CD8-positive, alpha-beta memory T cell (primary cell): ENCODE data around the gene ATP6V1F. TPM values are rescaled to one million over a fixed set of nuclear protein-coding genes. Genes with fewer than 3 reads are reported as not detected.

Experiments
- CTCF ChIA-PET: fragments of 350-600 bp; sonication (Branson Sonifier 250); formaldehyde crosslinking; loops from one replicate; lab custom pipeline; 2021; ENCODE audit warnings: antibody characterized with exemption; lab: Charles Lee
- POLR2A ChIA-PET: fragments of 350-600 bp; sonication (Branson Sonifier 250); formaldehyde crosslinking; loops from one replicate; lab custom pipeline; 2021; ENCODE audit warnings: antibody characterized with exemption; lab: Charles Lee
- DNase-seq, 5 donors: peaks; one replicate each; pipeline versions ENCODE4 v3.0.0 to v3.0.0-alpha.2; 2020 to 2022; ENCODE audit warnings: mixed read lengths in 1 of 5
- H3K27ac ChIP-seq: one replicate; pipeline ENCODE4 v1.7.0; 2013; ENCODE audit warnings: low read depth, mild to moderate bottlenecking, low read length, moderate library complexity
- H3K27me3 ChIP-seq: 2 replicates; pipeline ENCODE4 v1.7.0; 2013; ENCODE audit warnings: low read length, mild to moderate bottlenecking; ENCODE audit not compliant: insufficient read depth, poor library complexity, severe bottlenecking
- H3K36me3 ChIP-seq: 2 replicates; pipeline ENCODE4 v1.7.0; 2013; ENCODE audit warnings: mild to moderate bottlenecking, low read length, moderate library complexity; ENCODE audit not compliant: insufficient read depth
- H3K4me1 ChIP-seq: 2 replicates; pipeline ENCODE4 v1.7.0; 2013; ENCODE audit warnings: mild to moderate bottlenecking, low read length, moderate library complexity; ENCODE audit not compliant: insufficient read depth
- H3K4me3 ChIP-seq: 2 replicates; pipeline ENCODE4 v1.7.0; 2013; ENCODE audit warnings: mild to moderate bottlenecking, low read length
- H3K9me3 ChIP-seq: 2 replicates; pipeline ENCODE4 v1.7.0; 2013; ENCODE audit warnings: mild to moderate bottlenecking, low read length
- H3K27ac Mint-ChIP-seq, 8 donors: one replicate each; pipeline ENCODE4 v1.8.0; 2020 to 2021; ENCODE audit warnings: mixed read lengths in 8 of 8, mild to moderate bottlenecking in 6 of 8, inconsistent platforms in 3 of 8, moderate library complexity in 3 of 8
- H3K27me3 Mint-ChIP-seq, 2 donors: one replicate each; pipeline ENCODE4 v1.8.0; 2020 to 2021; ENCODE audit warnings: mixed read lengths in 2 of 2, mild to moderate bottlenecking in 1 of 2, moderate library complexity in 1 of 2
- H3K36me3 Mint-ChIP-seq, 3 donors: one replicate each; pipeline ENCODE4 v1.8.0; 2020 to 2021; ENCODE audit warnings: mixed read lengths in 3 of 3, inconsistent platforms in 1 of 3, mild to moderate bottlenecking in 1 of 3
- H3K4me1 Mint-ChIP-seq, 3 donors: one replicate each; pipeline ENCODE4 v1.8.0; 2020 to 2021; ENCODE audit warnings: mixed read lengths in 3 of 3, inconsistent platforms in 1 of 3, mild to moderate bottlenecking in 1 of 3
- H3K4me3 Mint-ChIP-seq, 7 donors: one replicate each; pipeline ENCODE4 v1.8.0; 2020 to 2021; ENCODE audit warnings: mixed read lengths in 7 of 7, mild to moderate bottlenecking in 6 of 7, moderate library complexity in 4 of 7, inconsistent platforms in 2 of 7
- H3K9me3 Mint-ChIP-seq, 5 donors: one replicate each; pipeline ENCODE4 v1.8.0; 2020 to 2022; ENCODE audit warnings: mixed read lengths in 5 of 5, mild to moderate bottlenecking in 3 of 5, moderate library complexity in 2 of 5, inconsistent platforms in 1 of 5
- polyA plus RNA-seq: library from polyadenylated mRNA; unstranded; fragments of 300-500 nt; fragmentation: Illumina TruSeq; gene quantifications from one replicate; pipeline ENCODE4 v1.2.3, GENCODE V29; 2021
- total RNA-seq, 2 experiments: library from RNA; stranded (reverse); gene quantifications; one replicate each; pipeline ENCODE4 v1.2.3, GENCODE V29; 2021

The ATP6V1F gene
- total and polyA plus RNA-seq, 3 experiments from 2014 or later = 145 to 295 (median 147) TPM

DNA sequence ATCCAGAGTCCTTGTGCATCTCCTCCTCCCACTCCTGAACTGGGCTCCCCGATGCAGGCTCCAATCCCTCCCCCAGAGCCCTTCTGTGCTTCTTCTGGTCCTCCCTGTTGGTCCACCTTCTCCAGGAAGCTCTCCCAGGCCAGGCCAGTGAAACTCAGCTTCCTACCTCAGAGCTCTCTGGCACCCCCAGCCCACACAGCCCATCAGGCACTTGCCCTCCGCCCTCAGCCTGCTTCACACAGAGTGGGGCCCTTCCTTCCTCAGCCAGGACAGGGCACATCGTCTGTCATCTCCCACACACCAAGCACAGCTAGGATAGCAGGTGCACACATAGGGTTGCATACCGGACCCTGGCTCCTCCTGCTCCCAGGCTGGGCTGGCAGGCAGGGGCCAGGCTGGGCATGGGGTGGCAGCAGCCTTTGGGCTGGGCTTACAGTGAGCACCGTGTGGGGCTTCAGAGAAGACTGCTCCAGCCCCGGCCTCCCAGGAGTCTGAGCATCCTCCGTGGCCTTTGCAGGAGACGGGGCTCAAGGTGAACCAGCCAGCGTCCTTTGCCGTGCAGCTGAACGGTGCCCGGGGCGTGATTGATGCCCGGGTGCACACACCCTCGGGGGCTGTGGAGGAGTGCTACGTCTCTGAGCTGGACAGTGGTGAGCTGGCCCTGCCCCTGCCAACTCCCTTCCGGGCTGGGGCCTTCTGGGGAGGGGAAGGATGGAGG, 6.5 kb upstream of the ATP6V1F start:
- no peak for DNase-seq
- Histone ChIP-seq H3K36me3 (no peaks in the 10 kb centered on the region), H3K4me3 (no peak overlapping the region), H3K27me3 (no peaks in the 10 kb centered on the region), H3K9me3 (no peaks in the 10 kb centered on the region), H3K4me1 (no peaks in the 10 kb centered on the region), H3K27ac (no peak overlapping the region)
- ChIA-PET POLR2A (no interaction called here), CTCF (no interaction called here)
- H3K27me3 Mint-ChIP-seq = peaks cover 0 to 2% of the 10 kb centered on the region in 2 donors
- no peaks in the 10 kb centered on the region for H3K36me3 Mint-ChIP-seq
- no peaks in the 10 kb centered on the region for H3K4me1 Mint-ChIP-seq
- no peak overlapping the region for H3K4me3 Mint-ChIP-seq
- H3K27ac Mint-ChIP-seq = no peak overlapping the region
- H3K9me3 Mint-ChIP-seq = no peaks in the 10 kb centered on the region

GRCh38 chr7:128858380-128859231, 4.0 kb upstream of the ATP6V1F start:
- POLR2A ChIA-PET = no interaction called here
- Histone ChIP-seq H3K36me3 (no peaks in the 10 kb centered on the region), H3K4me1 (peaks cover 5% of the 10 kb centered on the region), H3K27me3 (no peaks in the 10 kb centered on the region), H3K4me3 (no peak overlapping the region), H3K27ac (no peak overlapping the region), H3K9me3 (no peaks in the 10 kb centered on the region)
- no peak for DNase-seq
- Mint-ChIP-seq H3K27me3 (peaks cover 0 to 7% of the 10 kb centered on the region in 2 donors), H3K4me1 (peaks cover 11 to 15% (median 13%) of the 10 kb centered on the region in 3 donors), H3K36me3 (peaks cover 0 to 7% (median 0%) of the 10 kb centered on the region in 3 donors), H3K9me3 (peaks cover 0 to 2% (median 0%) of the 10 kb centered on the region in 5 donors), H3K27ac (no peak overlapping the region), H3K4me3 (no peak overlapping the region)
- CTCF ChIA-PET = no interaction called here

DNA sequence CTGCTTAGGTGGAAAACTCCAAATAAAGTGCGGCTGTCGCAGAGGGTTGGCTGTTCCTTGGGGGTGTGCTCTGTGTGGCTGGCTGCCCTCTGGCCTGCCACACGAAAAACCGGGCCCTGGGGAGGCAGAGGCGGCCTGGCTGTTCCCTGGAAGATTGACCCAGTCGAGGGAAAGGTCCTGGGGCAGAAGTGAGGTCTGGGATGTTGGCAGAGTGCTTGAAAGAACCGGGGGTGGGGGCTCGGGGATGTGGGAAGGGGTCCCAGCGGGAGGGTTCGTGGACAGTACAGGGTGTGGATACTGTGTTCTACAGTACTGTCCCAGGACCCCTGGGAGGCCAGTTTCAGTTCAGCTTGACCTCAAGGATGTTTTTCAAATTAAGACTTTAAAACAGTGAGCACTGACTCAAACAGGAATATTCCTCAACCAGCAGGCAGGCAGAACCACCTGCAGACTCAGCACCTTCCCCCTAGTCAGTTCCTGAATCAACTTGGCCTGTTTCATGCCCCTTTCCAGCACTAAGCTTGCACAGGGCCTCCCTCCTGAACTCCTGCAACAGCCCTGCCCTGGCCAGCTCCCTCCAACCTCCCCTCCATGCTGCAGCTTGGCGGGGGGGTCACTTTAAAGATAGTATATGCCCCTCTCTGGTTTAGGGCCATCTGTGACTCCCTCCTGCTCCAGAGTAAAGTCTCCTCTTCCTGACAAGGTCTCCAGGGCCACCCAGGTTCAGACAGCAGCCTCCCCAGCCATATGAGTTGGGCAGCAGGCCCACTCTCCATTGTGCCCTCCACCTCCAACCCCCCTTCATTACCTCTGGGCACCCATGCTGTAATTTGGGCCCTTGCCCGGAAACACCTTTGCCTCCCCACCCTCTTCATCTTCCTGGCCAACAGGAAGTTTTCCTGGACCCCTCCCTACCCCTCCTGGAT, 3.2 kb upstream of the ATP6V1F start:
- Histone ChIP-seq H3K9me3 (no peaks in the 10 kb centered on the region), H3K4me1 (peaks cover 14% of the 10 kb centered on the region), H3K27me3 (no peaks in the 10 kb centered on the region), H3K36me3 (no peaks in the 10 kb centered on the region), H3K4me3 (no peak overlapping the region), H3K27ac (peak overlapping the region; percentile 55)
- ChIA-PET POLR2A (no interaction called here), CTCF (interaction anchor here (0.9 to 5.6 kb wide), 2 partner anchors 13 to 25 kb away, joined by 3 to 47 read pairs; no protein-coding TSS in a partner anchor)
- H3K27ac Mint-ChIP-seq = no peak overlapping the region
- H3K27me3 Mint-ChIP-seq = peaks cover 0 to 7% of the 10 kb centered on the region in 2 donors
- H3K4me1 Mint-ChIP-seq = peaks cover 15 to 20% (median 18%) of the 10 kb centered on the region in 3 donors
- DNase-seq = no peak
- H3K4me3 Mint-ChIP-seq = no peak overlapping the region
- H3K9me3 Mint-ChIP-seq = peaks cover 0 to 2% (median 0%) of the 10 kb centered on the region in 5 donors
- peaks cover 0 to 7% (median 0%) of the 10 kb centered on the region in 3 donors for H3K36me3 Mint-ChIP-seq

DNA sequence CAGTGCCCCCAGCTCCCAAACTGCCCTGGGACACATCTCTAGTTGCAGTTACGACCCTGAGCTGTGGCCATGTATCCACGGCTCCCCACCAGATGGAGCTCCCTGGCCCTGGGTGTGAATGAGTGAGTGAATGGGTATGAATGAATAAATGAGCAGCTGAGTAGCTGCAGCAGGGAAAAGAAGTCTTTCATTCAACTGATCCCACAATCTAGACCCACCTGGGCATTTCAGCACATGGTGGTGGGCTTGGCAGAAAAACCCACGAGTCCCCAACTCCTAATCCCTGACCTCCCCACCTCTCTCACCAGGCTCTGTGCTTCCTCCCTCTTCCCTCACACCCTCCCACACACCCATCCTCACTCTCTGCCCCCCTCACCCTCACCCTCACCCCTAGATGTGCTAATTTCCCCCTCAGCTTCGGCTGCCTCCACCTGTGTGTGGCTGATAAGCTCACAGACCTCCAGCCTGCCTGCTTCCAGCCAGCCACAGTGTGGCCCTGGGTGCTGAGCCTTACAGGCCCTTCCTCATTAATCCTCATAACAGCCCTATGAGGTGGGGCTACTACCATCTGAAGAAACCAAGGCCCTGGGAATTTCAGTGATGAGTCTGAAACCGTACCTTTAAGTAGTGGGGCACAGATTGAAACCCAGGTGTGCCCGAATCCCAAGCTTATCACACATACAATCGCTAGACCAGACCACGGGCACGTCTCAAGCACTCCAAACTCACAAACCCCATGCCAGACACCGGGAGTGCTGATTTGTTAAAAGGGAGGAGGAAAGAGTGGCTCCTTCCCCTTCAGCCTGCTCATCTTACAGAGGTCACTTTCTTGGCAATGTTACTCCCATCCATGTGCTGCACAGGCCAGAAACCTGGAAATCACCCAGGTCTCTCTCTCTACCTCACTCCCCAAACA, 2.2 kb upstream of the ATP6V1F start:
- Histone ChIP-seq H3K27ac (peak overlapping the region; percentile 55), H3K27me3 (no peaks in the 10 kb centered on the region), H3K4me1 (peaks cover 14% of the 10 kb centered on the region), H3K4me3 (no peak overlapping the region), H3K36me3 (peaks cover 6% of the 10 kb centered on the region), H3K9me3 (no peaks in the 10 kb centered on the region)
- H3K9me3 Mint-ChIP-seq = peaks cover 0 to 2% (median 0%) of the 10 kb centered on the region in 5 donors
- peak overlapping the region in 2 of 7 donors; percentile 10 to 41 for H3K4me3 Mint-ChIP-seq
- ChIA-PET POLR2A (interaction anchor here (0.8 kb wide), 1 partner anchor 69 kb away, joined by 3 read pairs; no protein-coding TSS in a partner anchor), CTCF (interaction anchor here (0.9 to 5.6 kb wide), 2 partner anchors 12 to 24 kb away, joined by 3 to 47 read pairs; no protein-coding TSS in a partner anchor)
- peaks cover 0 to 14% (median 0%) of the 10 kb centered on the region in 3 donors for H3K36me3 Mint-ChIP-seq
- DNase-seq = no peak
- peaks cover 23 to 29% (median 27%) of the 10 kb centered on the region in 3 donors for H3K4me1 Mint-ChIP-seq
- H3K27me3 Mint-ChIP-seq = peaks cover 0 to 7% of the 10 kb centered on the region in 2 donors
- H3K27ac Mint-ChIP-seq = peak overlapping the region in 1 of 8 donors; percentile 82

DNA sequence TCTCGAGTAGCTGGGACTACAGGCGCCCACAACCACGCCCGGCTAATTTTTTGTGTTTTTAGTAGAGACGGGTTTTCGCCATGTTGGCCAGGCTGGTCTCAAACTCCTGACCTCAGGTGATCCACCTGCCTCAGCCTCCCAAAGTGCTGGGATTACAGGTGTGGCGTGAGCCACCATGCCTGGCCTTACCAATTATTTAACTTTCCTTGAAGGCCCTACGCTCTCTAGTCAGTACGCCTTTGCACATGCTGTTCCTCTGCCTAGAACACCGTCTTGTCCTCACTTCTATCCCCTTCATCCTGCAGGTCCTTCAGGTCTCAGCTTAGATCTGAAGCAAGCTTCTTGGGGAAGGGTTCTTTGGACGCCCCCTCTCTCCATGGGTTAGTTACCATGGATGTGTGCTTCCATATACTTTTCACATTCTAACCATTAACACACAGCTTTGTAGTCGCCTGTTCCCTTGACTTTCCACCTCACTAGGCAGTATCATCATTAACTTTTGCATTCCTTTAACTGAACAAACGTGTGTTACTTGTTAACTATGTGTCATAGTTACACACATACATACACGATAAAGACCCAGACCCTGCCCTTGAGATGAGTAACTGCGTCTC, 592 bp upstream of the ATP6V1F start:
- peaks cover 3 to 23% (median 3%) of the 10 kb centered on the region in 3 donors for H3K36me3 Mint-ChIP-seq
- ChIA-PET CTCF (interaction anchor here (0.7 to 5.6 kb wide), 4 partner anchors 14 to 22 kb away, joined by 4 to 47 read pairs (median 4); no protein-coding TSS in a partner anchor), POLR2A (interaction anchor here (0.5 kb wide), 1 partner anchor 355 kb away, joined by 4 read pairs; no protein-coding TSS in a partner anchor)
- H3K27ac Mint-ChIP-seq = peak overlapping the region; percentile 84 to 100 (median 96)
- Histone ChIP-seq H3K27me3 (no peaks in the 10 kb centered on the region), H3K36me3 (peaks cover 11% of the 10 kb centered on the region), H3K4me1 (peaks cover 14% of the 10 kb centered on the region), H3K4me3 (peak overlapping the region; percentile 98), H3K9me3 (no peaks in the 10 kb centered on the region), H3K27ac (peak overlapping the region; percentile 55)
- H3K27me3 Mint-ChIP-seq = peaks cover 0 to 5% of the 10 kb centered on the region in 2 donors
- H3K4me3 Mint-ChIP-seq = peak overlapping the region; percentile 93 to 100 (median 96)
- H3K9me3 Mint-ChIP-seq = peaks cover 0 to 2% (median 0%) of the 10 kb centered on the region in 5 donors
- DNase-seq = no peak
- peaks cover 26 to 37% (median 36%) of the 10 kb centered on the region in 3 donors for H3K4me1 Mint-ChIP-seq

GRCh38 chr7:128863433-128863989, 855 bp downstream of the ATP6V1F start:
- peak in 3 of 5 donors; percentile 20 to 32 (median 25) for DNase-seq
- H3K4me1 Mint-ChIP-seq = peaks cover 29 to 44% (median 41%) of the 10 kb centered on the region in 3 donors
- peaks cover 0 to 5% of the 10 kb centered on the region in 2 donors for H3K27me3 Mint-ChIP-seq
- H3K27ac Mint-ChIP-seq = peak overlapping the region; percentile 84 to 100 (median 96)
- H3K9me3 ChIP-seq = no peaks in the 10 kb centered on the region
- POLR2A ChIA-PET = interaction anchor here (0.5 to 1.2 kb wide), 4 partner anchors 18 to 125 kb away, joined by 3 to 4 read pairs (median 4); no protein-coding TSS in a partner anchor
- peak overlapping the region; percentile 98 for H3K4me3 ChIP-seq
- H3K4me3 Mint-ChIP-seq = peak overlapping the region; percentile 93 to 100 (median 96)
- no peaks in the 10 kb centered on the region for H3K27me3 ChIP-seq
- H3K4me1 ChIP-seq = peaks cover 14% of the 10 kb centered on the region
- H3K9me3 Mint-ChIP-seq = peaks cover 0 to 2% (median 0%) of the 10 kb centered on the region in 5 donors
- CTCF ChIA-PET = interaction anchor here (1.4 to 5.6 kb wide), 2 partner anchors 16 to 21 kb away, joined by 4 to 47 read pairs; no protein-coding TSS in a partner anchor
- peaks cover 3 to 24% (median 3%) of the 10 kb centered on the region in 3 donors for H3K36me3 Mint-ChIP-seq
- peaks cover 11% of the 10 kb centered on the region for H3K36me3 ChIP-seq
- H3K27ac ChIP-seq = peak overlapping the region; percentile 88
